A673 (cell line): Measurements from ENCODE around the gene TSPAN12. TPM values are rescaled to one million over a fixed set of nuclear protein-coding genes. Genes with fewer than 3 reads are reported as not detected.

Source experiments
- BruUV-seq: library from RNA; stranded (reverse); fragments of 400-500 nt; replicated peaks from 2 replicates; lab custom pipeline; 2021; lab: Mats Ljungman, UMichigan
- CTCF ChIA-PET: fragments of 300-600 bp; sonication (Branson Sonifier 250); formaldehyde crosslinking; loops from one replicate; lab custom pipeline; 2022; ENCODE audit warnings: antibody characterized with exemption; lab: Charles Lee
- POLR2A ChIA-PET: fragments of 300-600 bp; sonication (Branson Sonifier 250); formaldehyde crosslinking; loops from one replicate; lab custom pipeline; 2022; ENCODE audit warnings: antibody characterized with exemption; ENCODE audit not compliant: low non-redundant PET; lab: Charles Lee
- DNase-seq: peaks from one replicate; pipeline ENCODE4 v3.0.0-alpha.2; 2015; ENCODE audit warnings: low spot score
- H3K27ac ChIP-seq: fragments of 200-600 bp; sonication (generic); 2 replicates; pipeline ENCODE4 v1.5.1; 2016; ENCODE audit warnings: mixed run types, low read depth, mild to moderate bottlenecking, mixed read lengths, antibody characterized with exemption, low read length; ENCODE audit not compliant: poor library complexity, severe bottlenecking
- H3K27me3 ChIP-seq: fragments of 200-600 bp; sonication (generic); replicated peaks from 2 replicates; pipeline ENCODE4 v1.6.1; 2017; ENCODE audit warnings: mixed run types, low read depth, mild to moderate bottlenecking, mixed read lengths, antibody characterized with exemption, low read length; ENCODE audit not compliant: insufficient read depth, poor library complexity
- H3K36me3 ChIP-seq: fragments of 200-600 bp; sonication (generic); 2 replicates; pipeline ENCODE4 v1.6.1; 2016; ENCODE audit warnings: mixed run types, mild to moderate bottlenecking, mixed read lengths, antibody characterized with exemption, low read length; ENCODE audit not compliant: insufficient read depth, poor library complexity, severe bottlenecking
- H3K4me1 ChIP-seq: fragments of 200-600 bp; sonication (generic); 2 replicates; pipeline ENCODE4 v1.6.1; 2017; ENCODE audit warnings: mixed run types, mild to moderate bottlenecking, mixed read lengths, antibody characterized with exemption, low read length; ENCODE audit not compliant: insufficient read depth, poor library complexity, severe bottlenecking
- H3K4me3 ChIP-seq: fragments of 200-600 bp; sonication (generic); 2 replicates; pipeline ENCODE4 v1.5.1; 2016; ENCODE audit warnings: low read depth, mixed run types, mild to moderate bottlenecking, mixed read lengths, low read length; ENCODE audit not compliant: poor library complexity, severe bottlenecking
- H3K9me3 ChIP-seq: fragments of 200-600 bp; sonication (generic); 2 replicates; pipeline ENCODE4 v1.6.1; 2016; ENCODE audit warnings: mixed run types, low read depth, mild to moderate bottlenecking, mixed read lengths, antibody characterized with exemption, low read length; ENCODE audit not compliant: poor library complexity, severe bottlenecking
- CTCF ChIP-seq: fragments of 300-800, 200-600 bp; sonication (generic); conservative IDR thresholded peaks from 2 replicates; pipeline ENCODE4 v1.5.1; 2017; ENCODE audit warnings: low read depth, mild to moderate bottlenecking, antibody characterized with exemption, low read length, moderate library complexity, mixed read lengths
- EZH2 ChIP-seq: fragments of 200-600 bp; sonication (generic); IDR thresholded peaks from 2 replicates; pipeline ENCODE4 v1.6.1; 2017; ENCODE audit warnings: borderline replicate concordance, low read depth, mild to moderate bottlenecking, mixed read lengths, antibody characterized with exemption, low read length; ENCODE audit not compliant: poor library complexity, severe bottlenecking
- intact Hi-C: fragments of 100-400 bp; cut with micrococcal nuclease; formaldehyde crosslinking; loops from one replicate; pipeline ENCODE4 v1.10.0; 2022; ENCODE audit not compliant: unreplicated experiment
- total RNA-seq: library from RNA; stranded (reverse); gene quantifications from 2 replicates; pipeline ENCODE4 v1.2.3, GENCODE V29; 2021

TSPAN12 gene
- total RNA-seq, 1 experiment from 2014 or later = 1.5 TPM

GRCh38 chr7:120738816-120739215 is 119.1 kb downstream of the TSPAN12 start:
- ChIA-PET POLR2A (no interaction called here), CTCF (no interaction called here)
- TF ChIP-seq CTCF (no peak), EZH2 (no peak)
- BruUV-seq = no TSS peak
- H3K27ac ChIP-seq = no peak overlapping the region
- H3K36me3 ChIP-seq = no peaks in the 10 kb centered on the region
- DNase-seq = no peak
- no peak overlapping the region for H3K4me3 ChIP-seq
- H3K9me3 ChIP-seq = no peaks in the 10 kb centered on the region
- intact Hi-C loops = no loop called here
- H3K4me1 ChIP-seq = no peaks in the 10 kb centered on the region
- no peaks in the 10 kb centered on the region for H3K27me3 ChIP-seq

Other genes with a start within 250 kb of the TSPAN12 start
- gene ING3, start 92.6 kb upstream of the TSPAN12 start, total RNA-seq = 12.1 and 16.1 TPM in 2 replicates
- gene CPED1, start 130.6 kb upstream of the TSPAN12 start, total RNA-seq = 0.15 TPM in 1 of 2 replicates, not detected in the other